ENCODE data around the gene BATF.

BATF gene

DNA sequence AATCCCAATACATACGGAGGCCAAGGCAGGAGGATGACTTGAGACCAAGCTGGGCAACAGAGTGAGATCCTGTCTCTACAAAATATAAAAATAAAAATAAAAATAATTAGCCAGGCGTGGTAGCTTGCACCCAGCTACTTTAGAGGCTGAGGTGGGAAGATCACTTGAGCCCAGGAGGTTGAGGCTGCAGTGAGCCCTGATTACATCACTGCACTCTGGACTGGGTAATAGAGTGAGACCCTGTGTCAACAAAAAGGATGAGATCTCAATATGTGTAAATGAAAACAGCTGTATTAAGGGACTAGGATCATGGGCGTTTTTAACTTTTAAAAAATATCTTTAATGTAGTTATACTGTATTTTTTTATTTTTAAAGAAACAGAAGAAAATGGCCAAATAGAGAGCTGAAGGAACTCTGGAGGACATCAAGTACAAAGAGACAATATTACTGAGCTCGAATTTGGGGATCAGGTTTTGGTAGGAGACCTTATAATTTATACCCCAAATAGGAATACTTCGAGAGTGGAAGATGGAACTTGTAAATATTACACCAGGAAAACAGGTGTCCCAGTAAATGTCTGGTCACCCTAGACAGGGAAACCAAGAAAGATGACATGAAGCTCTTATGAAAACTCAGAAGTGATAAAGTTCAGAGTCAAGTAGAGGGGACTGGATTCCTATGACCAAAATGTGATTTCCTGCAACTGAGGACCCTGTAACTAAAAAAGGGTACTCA is 13.1 kb downstream of the BATF start:
- FAIRE-seq, result no peak

DNA sequence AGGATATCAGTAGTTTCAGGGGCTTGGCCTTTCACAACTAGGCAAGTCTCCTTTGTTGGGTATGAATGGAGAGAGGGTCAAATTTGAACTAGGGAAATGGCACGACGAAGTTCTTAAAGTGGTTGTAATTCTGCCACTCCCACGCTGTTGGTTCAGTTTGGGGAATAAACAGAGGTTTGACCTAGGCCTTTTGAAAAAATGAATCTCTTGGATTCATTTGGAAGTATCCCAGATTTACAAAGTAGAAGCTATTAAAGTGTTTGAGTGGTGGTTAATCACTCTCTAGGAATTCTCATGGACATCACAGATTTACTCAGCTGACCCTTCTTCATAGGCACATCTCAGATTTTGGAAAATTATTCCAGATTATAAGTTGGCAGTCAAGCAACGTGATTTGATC is 14.8 kb downstream of the BATF start:
- FAIRE-seq, result no peak

DNA sequence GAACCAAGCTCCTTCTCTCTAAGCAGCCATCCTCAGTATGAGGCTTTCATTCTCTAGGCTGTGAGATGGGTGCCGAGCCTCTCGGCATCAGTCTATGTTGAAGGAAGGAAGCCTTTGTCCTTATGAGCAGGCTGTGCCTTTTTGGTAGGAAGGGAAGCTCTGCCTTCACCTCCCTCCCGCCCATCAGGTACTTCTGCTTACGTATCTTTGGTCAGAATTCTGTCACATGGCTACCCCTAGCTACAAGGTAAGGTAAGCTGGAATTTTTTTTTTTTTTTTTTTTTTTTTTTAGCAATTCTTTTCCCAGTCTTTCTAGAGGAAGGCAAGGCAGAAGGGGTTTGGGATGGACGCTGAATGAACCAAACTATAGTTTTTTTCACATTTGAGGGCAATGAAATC is 16.9 kb downstream of the BATF start:
- FAIRE-seq, result no peak

- no peak for FAIRE-seq
Observed at GRCh38 chr14:75539561-75540478, 17.6 kb downstream of the BATF start.

- FAIRE-seq, result no peak
Observed at GRCh38 chr14:75540479-75540851, 18.2 kb downstream of the BATF start.

- FAIRE-seq, result no peak
Observed at GRCh38 chr14:75542588-75543091, 20.4 kb downstream of the BATF start.

GRCh38 chr14:75543253-75543652 is 21.0 kb downstream of the BATF start:
- FAIRE-seq, result no peak

DNA sequence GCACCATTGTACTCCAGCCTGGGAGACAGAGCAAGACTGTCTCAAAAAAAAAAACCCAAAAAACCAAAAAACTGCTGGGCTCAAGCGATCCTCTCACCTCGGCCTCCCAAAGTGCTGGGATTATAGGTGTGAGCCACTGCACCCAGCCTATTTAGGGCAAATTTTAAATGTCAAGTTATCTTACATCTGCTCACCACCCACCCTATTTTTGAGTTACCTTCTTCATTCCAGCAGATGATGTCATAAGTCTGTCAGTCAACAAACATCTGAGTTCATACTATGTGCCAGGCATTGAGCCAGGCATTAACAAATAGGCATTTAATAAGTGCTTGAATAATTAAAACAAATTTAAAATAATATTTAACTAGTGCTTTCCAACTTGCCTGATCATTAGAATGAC is 21.5 kb downstream of the BATF start:
- FAIRE-seq, result no peak

GRCh38 chr14:75545907-75546306 is 23.6 kb downstream of the BATF start:
- no peak for FAIRE-seq

DNA sequence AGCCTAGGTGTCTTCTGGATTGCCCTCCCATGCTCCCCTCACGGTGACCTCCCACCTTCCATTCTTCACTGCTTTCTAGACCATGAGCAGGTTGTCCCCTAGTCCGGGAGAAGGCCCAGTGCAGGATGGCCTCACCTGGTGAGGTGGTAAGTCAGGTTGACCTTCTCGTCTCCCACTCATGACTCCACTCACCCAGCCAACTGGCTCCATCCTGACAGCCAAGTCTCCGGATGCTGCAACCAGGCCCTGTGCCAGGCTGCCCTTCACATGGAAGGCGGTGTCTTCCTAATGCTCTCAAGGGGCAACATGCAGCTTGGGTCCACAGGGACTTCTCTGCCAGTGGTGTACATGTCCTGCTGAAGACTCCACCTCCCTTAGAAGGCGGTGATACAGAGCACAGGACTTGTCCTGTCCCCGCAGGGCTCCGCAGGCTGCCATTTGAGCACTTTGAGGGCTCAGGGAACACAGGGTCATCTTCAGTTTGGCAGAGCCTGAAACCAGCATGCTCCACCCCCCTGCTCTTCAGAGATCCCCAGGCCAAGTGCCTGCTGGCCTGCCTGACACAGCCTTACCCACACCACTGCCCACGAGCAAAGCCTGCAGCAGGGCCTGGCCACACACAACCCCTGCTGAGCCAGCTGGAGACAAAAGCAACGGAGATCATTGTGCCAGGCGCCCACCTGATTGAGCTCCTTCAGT is 25.4 kb downstream of the BATF start:
- FAIRE-seq, result no peak

DNA sequence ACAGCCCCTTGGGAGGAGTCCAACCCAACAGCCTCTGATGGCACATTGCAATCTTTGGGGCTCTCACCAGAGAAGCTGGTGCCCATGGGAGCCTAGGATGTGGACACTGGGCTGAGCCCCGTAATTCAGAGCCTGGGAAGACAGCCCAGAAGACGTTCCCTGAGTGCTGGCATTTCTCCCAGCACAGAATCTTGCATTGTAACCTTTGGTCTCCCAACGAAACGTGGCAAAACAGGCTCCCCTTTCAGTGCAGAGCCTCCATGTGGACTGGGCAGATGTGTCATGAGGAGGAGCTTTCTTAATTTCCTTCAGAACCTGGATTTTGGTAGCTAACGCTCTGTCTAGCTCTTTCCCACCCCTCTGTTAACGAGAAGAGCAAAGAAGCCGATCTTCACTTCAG is 26.3 kb downstream of the BATF start:
- no peak for FAIRE-seq

DNA sequence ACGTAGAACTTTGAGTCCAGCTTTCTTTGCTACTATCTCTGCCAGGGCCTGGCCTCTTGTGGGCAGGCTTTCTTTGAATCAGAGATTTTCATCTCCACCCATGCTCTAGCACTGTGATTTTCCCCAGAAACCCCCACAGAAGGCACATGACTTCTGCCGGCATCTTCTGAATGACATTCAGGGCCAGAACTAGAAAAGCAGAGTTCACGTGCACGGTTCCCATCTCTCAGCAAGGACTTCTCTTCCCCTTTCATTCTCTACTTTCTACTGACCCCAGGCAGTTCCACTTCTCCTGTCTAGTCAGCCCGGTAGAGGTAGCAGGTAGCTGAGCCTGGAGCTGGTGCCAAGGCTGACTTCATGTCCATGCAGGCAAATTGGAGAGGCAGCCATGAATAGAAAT is 26.9 kb downstream of the BATF start:
- no peak for FAIRE-seq

- no peak for FAIRE-seq
Observed at GRCh38 chr14:75551021-75551420, 28.8 kb downstream of the BATF start.

DNA sequence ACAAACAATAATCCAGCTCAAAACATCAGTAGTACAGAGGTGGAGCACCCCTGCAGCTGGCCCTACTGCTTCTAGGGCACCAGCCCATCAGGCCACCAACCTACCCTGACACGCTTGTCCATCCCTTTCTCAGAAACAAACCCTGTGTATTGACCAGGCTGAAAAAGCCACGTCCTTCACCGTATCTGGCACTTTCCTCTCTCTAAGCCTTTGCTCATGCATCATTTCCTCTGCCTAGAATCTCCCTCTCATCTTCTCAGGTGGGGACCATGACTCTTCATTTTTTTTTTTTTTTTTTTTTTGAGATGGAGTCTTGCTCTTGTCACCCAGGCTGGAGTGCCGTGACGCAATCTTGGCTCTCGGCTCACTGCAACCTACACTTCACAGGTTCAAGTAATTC is 30.9 kb downstream of the BATF start:
- FAIRE-seq, result no peak

DNA sequence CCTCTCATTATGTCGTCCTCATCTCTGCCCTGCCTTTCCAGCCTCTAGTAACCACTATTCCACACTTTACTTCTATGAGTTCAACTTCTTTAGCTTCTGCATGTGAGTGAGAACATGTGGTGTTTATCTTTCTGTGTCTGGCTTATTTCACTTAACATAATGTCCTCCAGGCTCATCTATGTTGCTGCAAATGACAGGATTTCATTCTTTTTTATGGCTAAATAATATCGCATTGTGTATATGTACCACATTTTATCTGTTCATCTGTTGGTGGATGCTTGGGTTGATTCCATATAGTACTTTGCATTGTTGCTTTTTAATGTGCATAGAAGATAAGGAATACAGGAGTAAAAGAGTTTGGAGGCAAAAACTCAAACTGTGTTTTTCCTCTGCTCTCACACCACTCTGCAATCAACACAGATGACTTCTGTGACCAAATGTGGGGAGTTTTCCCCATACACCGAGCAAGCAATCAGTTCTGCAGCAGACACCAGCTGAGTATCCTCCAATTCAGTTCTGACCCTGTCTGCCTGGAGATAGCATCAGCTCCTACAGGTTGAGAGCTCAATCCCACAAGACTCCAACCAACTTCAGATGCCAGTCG is 31.6 kb downstream of the BATF start:
- no peak for FAIRE-seq

- no peak for FAIRE-seq
Observed at GRCh38 chr14:75554482-75554881, 32.2 kb downstream of the BATF start.

- FAIRE-seq, result no peak
Observed at GRCh38 chr14:75558440-75558839, 36.2 kb downstream of the BATF start.

DNA sequence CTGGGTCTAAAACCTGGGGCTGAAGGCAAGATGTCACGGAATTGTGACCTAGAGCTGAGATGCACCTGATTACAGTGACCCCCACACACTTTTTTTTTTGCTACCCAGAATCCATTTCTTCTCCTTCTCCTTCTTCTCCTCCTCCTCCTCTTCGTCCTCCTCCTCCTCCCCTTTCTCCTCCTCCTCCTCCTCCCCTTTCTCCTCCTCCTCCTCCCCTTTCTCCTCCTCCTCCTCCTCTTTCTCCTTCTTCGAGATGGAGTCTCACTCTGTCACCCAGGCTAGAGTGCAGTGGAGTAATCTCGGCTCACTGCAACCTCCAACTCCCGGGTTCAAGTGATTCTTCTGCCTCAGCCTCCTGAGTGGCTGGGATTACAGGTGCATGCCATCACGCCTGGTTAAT is 36.8 kb downstream of the BATF start:
- no peak for FAIRE-seq

GRCh38 chr14:75559451-75560222 is 37.4 kb downstream of the BATF start:
- FAIRE-seq, result no peak

DNA sequence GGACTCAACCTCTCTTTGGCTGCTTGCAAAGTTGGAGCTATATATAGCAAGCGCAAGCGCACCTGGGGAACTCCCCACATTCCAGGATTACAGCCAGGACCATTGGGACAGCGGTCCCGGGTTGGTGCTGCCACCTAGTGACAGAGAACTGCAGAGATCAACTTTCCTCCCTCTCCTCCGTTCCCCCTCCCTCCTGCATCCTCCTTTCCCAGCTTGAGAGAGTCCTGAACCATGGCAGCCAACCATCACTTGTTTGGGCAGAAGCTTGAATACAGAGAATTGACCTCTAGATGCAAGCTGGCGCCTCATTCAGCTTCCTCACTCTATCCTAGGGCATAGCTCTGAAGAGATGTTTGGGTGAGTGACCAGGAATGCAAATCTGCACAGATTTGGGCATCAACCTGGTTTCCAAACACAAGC is 38.8 kb downstream of the BATF start:
- FAIRE-seq, result no peak

DNA sequence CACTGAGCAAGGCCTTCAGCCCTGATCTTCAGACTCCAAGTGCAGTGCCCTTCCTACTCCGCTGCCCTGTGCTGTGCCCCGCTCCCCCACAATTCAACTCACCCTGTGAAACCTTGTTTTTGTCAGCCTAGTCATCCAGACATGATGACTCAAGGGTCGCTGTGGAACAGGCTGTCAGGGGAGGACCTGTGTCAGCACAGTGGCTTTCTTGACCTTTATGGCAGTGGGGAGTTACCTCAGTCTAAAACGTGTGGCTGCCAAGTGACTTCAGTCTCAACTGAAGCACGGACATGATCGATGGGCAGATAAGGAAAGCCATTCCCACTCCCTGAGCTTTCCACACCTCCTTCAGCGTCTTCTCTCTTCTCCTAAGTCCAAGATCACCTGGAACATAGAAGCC is 39.8 kb downstream of the BATF start:
- FAIRE-seq, result no peak

GRCh38 chr14:75562489-75562888 is 40.2 kb downstream of the BATF start:
- FAIRE-seq, result no peak
